Bronchial epithelial cell (primary cell): ENCODE data around the gene TESPA1. TPM values are rescaled to one million over a fixed set of nuclear protein-coding genes. Genes with fewer than 3 reads are reported as not detected.

Experiments
- DNase-seq: peaks from one replicate; pipeline ENCODE4 v3.0.0-alpha.2; 2010; ENCODE audit warnings: low read depth
- FAIRE-seq: peaks from 2 replicates; lab custom pipeline; 2011; peaks lifted over from hg19 to GRCh38; lab: Jason Lieb, UNC
- H3K27me3 ChIP-seq: 2 replicates; pipeline ENCODE4 v1.5.1; 2011; ENCODE audit warnings: low read length; ENCODE audit not compliant: control insufficient read depth, insufficient read depth
- H3K36me3 ChIP-seq: 2 replicates; pipeline ENCODE4 v1.5.1; 2011; ENCODE audit warnings: low read length; ENCODE audit not compliant: control insufficient read depth, insufficient read depth
- H3K4me3 ChIP-seq: 2 replicates; pipeline ENCODE4 v1.5.1; 2011; ENCODE audit warnings: mild to moderate bottlenecking, low read depth, low read length, control low read depth
- CTCF ChIP-seq: IDR thresholded peaks from 2 replicates; pipeline ENCODE4 v1.5.1; 2011; ENCODE audit warnings: mild to moderate bottlenecking, moderate library complexity, low read length, control low read depth, inconsistent platforms; ENCODE audit not compliant: insufficient read depth, severe bottlenecking
- total RNA-seq: library from RNA; depleted of rRNA; stranded (reverse); fragments of >200 nt; gene quantifications from 2 replicates; pipeline ENCODE4 v1.2.1, GENCODE V29; 2014

Gene TESPA1
- total RNA-seq, 1 donor from 2014 or later = not detected

- FAIRE-seq (peak; percentile 13), DNase-seq (peak; percentile 75)
- no peaks in the 10 kb centered on the region for H3K27me3 ChIP-seq
- TF ChIP-seq CTCF = peak; percentile 45
- no peaks in the 10 kb centered on the region for H3K36me3 ChIP-seq
- no peak overlapping the region for H3K4me3 ChIP-seq
Observed at GRCh38 chr12:54958048-54958658, 26.4 kb downstream of the TESPA1 start.

GRCh38 chr12:54956818-54957641, 27.5 kb downstream of the TESPA1 start:
- peak; percentile 23 for FAIRE-seq

GRCh38 chr12:54956322-54956721, 28.2 kb downstream of the TESPA1 start:
- H3K4me3 ChIP-seq = no peak overlapping the region
- DNase-seq (no peak), FAIRE-seq (no peak)
- no peaks in the 10 kb centered on the region for H3K36me3 ChIP-seq
- H3K27me3 ChIP-seq = no peaks in the 10 kb centered on the region
- no peak for TF ChIP-seq CTCF

More at GRCh38 chr12:54956818-54957641, 27.5 kb downstream of the TESPA1 start:
- H3K4me3 ChIP-seq = no peak overlapping the region
- no peaks in the 10 kb centered on the region for H3K36me3 ChIP-seq
- DNase-seq = no peak
- TF ChIP-seq CTCF = no peak
- H3K27me3 ChIP-seq = no peaks in the 10 kb centered on the region

GRCh38 chr12:54954801-54955200, 29.8 kb downstream of the TESPA1 start:
- DNase-seq (no peak), FAIRE-seq (no peak)
- Histone ChIP-seq H3K27me3 (no peaks in the 10 kb centered on the region), H3K4me3 (no peak overlapping the region), H3K36me3 (no peaks in the 10 kb centered on the region)
- no peak for TF ChIP-seq CTCF

- no peak for DNase-seq
- Histone ChIP-seq H3K27me3 (no peaks in the 10 kb centered on the region), H3K4me3 (no peak overlapping the region), H3K36me3 (no peaks in the 10 kb centered on the region)
- no peak for FAIRE-seq
- no peak for TF ChIP-seq CTCF
Observed at GRCh38 chr12:54954228-54954627, 30.3 kb downstream of the TESPA1 start.
